ENCODE results near the gene BRD4.

BRD4 gene

GRCh38 chr19:15264061-15264932 lies 68.0 kb downstream of the BRD4 start:
- no peak for DNase-seq

- DNase-seq: no peak
These were observed 68.9 kb downstream of the BRD4 start for GRCh38 chr19:15263361-15263985.

- no peak for DNase-seq
These were observed 70.3 kb downstream of the BRD4 start for GRCh38 chr19:15262011-15262410.

- DNase-seq: no peak
These were observed 71.4 kb downstream of the BRD4 start for GRCh38 chr19:15260939-15261338.

- no peak for DNase-seq
These were observed 72.4 kb downstream of the BRD4 start for GRCh38 chr19:15259907-15260306.

GRCh38 chr19:15257782-15258181 lies 74.6 kb downstream of the BRD4 start:
- DNase-seq: no peak

GRCh38 chr19:15256708-15257331 lies 75.5 kb downstream of the BRD4 start:
- no peak for DNase-seq

GRCh38 chr19:15255359-15255990 lies 76.9 kb downstream of the BRD4 start:
- no peak for DNase-seq

- no peak for DNase-seq
These were observed 77.8 kb downstream of the BRD4 start for GRCh38 chr19:15254547-15254946.

GRCh38 chr19:15253513-15253912 lies 78.8 kb downstream of the BRD4 start:
- DNase-seq: no peak

- no peak for DNase-seq
These were observed 79.3 kb downstream of the BRD4 start for GRCh38 chr19:15253061-15253460.

GRCh38 chr19:15252398-15253018 lies 79.8 kb downstream of the BRD4 start:
- DNase-seq: no peak

- DNase-seq: no peak
These were observed 80.5 kb downstream of the BRD4 start for GRCh38 chr19:15251749-15252397.

- DNase-seq: no peak
These were observed 81.2 kb downstream of the BRD4 start for GRCh38 chr19:15251010-15251748.

- no peak for DNase-seq
These were observed 81.7 kb downstream of the BRD4 start for GRCh38 chr19:15250640-15250993.

- no peak for DNase-seq
These were observed 82.2 kb downstream of the BRD4 start for GRCh38 chr19:15249972-15250639.

GRCh38 chr19:15249528-15249874 lies 82.8 kb downstream of the BRD4 start:
- no peak for DNase-seq

- DNase-seq: no peak
These were observed 83.5 kb downstream of the BRD4 start for GRCh38 chr19:15248648-15249527.

- no peak for DNase-seq
These were observed 84.2 kb downstream of the BRD4 start for GRCh38 chr19:15248106-15248505.
